ENCODE results near the gene RFC1. TPM values are rescaled to one million over a fixed set of nuclear protein-coding genes. Genes with fewer than 3 reads are reported as not detected.

RFC1 gene, protein sequence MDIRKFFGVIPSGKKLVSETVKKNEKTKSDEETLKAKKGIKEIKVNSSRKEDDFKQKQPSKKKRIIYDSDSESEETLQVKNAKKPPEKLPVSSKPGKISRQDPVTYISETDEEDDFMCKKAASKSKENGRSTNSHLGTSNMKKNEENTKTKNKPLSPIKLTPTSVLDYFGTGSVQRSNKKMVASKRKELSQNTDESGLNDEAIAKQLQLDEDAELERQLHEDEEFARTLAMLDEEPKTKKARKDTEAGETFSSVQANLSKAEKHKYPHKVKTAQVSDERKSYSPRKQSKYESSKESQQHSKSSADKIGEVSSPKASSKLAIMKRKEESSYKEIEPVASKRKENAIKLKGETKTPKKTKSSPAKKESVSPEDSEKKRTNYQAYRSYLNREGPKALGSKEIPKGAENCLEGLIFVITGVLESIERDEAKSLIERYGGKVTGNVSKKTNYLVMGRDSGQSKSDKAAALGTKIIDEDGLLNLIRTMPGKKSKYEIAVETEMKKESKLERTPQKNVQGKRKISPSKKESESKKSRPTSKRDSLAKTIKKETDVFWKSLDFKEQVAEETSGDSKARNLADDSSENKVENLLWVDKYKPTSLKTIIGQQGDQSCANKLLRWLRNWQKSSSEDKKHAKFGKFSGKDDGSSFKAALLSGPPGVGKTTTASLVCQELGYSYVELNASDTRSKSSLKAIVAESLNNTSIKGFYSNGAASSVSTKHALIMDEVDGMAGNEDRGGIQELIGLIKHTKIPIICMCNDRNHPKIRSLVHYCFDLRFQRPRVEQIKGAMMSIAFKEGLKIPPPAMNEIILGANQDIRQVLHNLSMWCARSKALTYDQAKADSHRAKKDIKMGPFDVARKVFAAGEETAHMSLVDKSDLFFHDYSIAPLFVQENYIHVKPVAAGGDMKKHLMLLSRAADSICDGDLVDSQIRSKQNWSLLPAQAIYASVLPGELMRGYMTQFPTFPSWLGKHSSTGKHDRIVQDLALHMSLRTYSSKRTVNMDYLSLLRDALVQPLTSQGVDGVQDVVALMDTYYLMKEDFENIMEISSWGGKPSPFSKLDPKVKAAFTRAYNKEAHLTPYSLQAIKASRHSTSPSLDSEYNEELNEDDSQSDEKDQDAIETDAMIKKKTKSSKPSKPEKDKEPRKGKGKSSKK
- total RNA-seq = 51.9 and 66.3 TPM in 2 replicates

DNA sequence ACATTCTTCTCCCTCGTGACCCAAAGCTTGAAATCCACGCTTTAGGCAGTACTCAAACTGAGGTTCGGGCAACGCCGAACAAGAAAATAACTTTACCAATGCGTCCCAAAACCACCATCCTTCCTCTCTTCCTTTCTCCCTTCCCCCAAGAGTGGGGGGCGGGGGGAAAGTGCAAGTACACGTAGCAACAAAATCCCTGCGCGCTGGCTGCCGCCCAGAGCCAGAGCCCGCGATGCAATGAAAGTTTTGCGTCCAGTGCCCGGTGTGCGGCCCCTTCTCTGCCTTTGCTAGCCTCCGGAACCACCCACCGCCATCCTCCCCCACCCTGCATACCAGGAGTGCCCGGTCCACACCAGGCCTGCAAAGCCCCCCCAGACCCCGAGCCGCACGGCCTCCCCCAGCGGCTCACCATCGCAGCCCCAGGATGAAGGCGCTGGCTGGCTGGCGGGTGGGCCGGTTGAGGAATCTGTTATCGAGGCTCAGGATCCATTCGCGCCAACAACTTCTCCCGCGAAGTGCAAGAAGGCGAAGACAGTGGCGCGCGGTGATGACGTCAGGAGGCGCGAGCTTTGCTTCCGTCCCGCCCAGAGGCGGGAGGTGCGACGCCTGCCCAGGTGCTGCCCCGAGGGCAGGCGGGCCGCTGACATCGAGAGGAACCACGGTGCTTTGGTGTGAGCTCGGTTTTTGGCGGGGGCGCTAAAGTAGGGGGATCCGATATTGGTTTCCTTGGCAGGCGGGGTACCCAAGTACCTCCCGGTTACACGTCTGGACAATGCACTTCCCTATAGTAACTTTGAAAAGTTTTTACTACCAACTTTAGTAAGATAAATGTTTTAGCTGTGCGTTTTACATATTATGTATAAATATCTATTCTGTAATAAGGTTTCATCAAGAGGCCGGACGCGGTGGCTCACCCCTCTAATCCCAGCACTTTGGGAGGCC, at the start of gene RFC1:
Gene RFC1, minus strand, starts transcription at position 533 of the 942 bp plus-strand sequence. Its CDS starts 121 bp downstream, at position 412.

DNA sequence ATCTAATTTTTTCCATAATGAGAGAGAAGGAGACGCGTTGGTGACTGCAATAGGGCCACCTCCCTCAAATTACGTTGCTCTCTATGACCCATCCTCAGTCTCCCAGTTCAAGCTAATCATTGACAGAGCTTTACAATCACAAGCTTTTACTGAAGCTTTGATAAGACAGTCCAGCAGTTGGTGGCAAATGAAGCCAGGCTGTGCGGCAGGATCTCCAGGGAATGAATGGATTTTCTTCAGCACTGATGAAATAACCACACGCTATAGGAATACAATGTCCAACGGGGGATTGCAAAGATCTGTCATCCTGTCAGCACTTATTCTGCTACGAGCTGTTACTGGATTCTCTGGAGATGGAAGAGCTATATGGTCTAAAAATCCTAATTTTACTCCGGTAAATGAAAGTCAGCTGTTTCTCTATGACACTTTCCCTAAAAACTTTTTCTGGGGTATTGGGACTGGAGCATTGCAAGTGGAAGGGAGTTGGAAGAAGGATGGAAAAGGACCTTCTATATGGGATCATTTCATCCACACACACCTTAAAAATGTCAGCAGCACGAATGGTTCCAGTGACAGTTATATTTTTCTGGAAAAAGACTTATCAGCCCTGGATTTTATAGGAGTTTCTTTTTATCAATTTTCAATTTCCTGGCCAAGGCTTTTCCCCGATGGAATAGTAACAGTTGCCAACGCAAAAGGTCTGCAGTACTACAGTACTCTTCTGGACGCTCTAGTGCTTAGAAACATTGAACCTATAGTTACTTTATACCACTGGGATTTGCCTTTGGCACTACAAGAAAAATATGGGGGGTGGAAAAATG, 40.8 kb upstream of the RFC1 start, which contains the start of gene KLB:
Gene KLB, plus strand, starts transcription at position 168 of the 821 bp plus-strand sequence. Its CDS starts 20 bp downstream, at position 188.

Other genes with a start within 250 kb of the RFC1 start
- gene WDR19, start 183.8 kb downstream of the RFC1 start, total RNA-seq = 16.7 and 22.5 TPM in 2 replicates
- gene KLB, start 40.6 kb upstream of the RFC1 start, total RNA-seq = under 0.01 TPM in 2 replicates
- 1,708 and 3,288 TPM in 2 replicates for gene RPL9, start 92.6 kb upstream of the RFC1 start, total RNA-seq
- gene LIAS, start 92.7 kb upstream of the RFC1 start, total RNA-seq = 15.0 and 18.8 TPM in 2 replicates
- 59.6 and 61.9 TPM in 2 replicates for gene UGDH, start 161.1 kb upstream of the RFC1 start, total RNA-seq